GM12872 (cell line): Measurements from ENCODE around the gene MAGI1.

Experiments used
- TF ChIP-seq, protein P1 (sequence below): IDR thresholded peaks from 3 replicates; pipeline ENCODE4 v1.5.1; 2011; ENCODE audit warnings: low read depth, mild to moderate bottlenecking, low read length, moderate library complexity; ENCODE audit not compliant: insufficient read depth

MAGI1 gene

DNA sequence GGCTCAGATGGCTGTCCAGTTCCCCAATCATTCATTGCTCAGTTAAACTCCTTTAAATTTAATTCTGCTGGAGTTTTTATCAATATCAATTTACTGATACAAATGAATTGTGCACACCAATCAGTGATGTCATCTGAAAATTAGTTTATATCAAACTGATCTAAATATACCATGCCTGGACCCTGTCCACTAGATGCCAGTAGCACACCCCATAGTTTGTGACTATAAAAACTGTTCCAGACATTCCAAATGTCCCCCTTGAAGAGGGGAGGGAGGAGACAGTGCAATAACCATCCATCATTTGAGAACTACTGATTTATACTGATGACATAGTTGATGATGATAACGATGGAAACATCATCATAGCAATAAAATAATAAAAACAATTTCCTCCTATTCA, 232.1 kb downstream of the MAGI1 start:
- TF ChIP-seq, protein P1, sequence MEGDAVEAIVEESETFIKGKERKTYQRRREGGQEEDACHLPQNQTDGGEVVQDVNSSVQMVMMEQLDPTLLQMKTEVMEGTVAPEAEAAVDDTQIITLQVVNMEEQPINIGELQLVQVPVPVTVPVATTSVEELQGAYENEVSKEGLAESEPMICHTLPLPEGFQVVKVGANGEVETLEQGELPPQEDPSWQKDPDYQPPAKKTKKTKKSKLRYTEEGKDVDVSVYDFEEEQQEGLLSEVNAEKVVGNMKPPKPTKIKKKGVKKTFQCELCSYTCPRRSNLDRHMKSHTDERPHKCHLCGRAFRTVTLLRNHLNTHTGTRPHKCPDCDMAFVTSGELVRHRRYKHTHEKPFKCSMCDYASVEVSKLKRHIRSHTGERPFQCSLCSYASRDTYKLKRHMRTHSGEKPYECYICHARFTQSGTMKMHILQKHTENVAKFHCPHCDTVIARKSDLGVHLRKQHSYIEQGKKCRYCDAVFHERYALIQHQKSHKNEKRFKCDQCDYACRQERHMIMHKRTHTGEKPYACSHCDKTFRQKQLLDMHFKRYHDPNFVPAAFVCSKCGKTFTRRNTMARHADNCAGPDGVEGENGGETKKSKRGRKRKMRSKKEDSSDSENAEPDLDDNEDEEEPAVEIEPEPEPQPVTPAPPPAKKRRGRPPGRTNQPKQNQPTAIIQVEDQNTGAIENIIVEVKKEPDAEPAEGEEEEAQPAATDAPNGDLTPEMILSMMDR, result no peak

DNA sequence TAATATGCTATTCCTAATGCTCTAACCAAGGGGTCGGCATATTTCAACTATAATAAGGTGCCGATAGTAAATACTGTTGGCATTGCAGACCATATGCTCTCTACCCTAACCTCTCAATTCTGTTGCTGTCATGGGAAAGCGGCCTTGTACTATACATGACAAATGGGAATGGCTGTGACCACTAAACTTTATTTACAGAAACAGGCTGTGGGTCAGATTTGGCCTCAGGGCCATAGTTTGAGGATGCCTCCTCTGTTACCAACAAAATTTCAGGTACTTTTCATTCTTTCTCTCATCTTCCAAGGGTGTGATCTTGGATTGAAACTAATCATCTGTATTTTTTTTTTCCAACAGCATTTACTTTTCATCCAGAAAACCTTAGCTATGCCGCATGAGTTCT, 242.0 kb downstream of the MAGI1 start:
- TF ChIP-seq, protein P1, result no peak

GRCh38 chr3:65795166-65795565, 243.6 kb downstream of the MAGI1 start:
- TF ChIP-seq, protein P1, result no peak

DNA sequence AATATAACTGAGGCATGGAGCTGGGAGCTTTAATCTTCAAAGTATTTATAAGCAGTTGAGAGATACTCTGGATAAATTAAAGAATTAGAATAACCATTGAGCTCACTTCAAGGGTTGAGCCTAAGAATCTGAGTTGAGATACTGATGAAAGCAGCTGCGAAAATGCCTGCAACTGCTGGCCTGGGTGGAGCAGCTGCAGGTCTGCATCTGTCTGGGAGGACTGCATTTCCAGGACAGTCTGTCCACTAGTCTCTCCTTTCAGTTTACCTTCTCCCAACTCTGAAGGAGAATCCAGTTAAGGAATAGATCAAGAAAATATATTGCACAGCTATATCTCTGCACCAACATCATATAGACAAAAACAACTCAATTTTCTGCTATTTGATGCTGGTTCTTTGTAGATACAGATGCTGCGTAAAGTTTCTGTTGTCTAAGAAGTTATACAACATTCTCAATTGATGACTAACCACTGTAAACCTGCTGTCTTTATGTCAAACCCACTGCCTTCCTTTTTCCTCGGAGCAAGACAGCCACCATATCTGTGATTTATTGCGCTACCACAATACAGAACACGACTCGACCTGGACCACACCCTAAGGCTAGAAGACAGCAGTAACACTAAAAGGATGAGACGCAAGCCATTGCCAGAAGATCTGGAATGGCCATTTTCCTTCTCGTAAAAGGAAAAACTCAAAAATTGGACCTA, 245.1 kb downstream of the MAGI1 start:
- TF ChIP-seq, protein P1, result no peak

DNA sequence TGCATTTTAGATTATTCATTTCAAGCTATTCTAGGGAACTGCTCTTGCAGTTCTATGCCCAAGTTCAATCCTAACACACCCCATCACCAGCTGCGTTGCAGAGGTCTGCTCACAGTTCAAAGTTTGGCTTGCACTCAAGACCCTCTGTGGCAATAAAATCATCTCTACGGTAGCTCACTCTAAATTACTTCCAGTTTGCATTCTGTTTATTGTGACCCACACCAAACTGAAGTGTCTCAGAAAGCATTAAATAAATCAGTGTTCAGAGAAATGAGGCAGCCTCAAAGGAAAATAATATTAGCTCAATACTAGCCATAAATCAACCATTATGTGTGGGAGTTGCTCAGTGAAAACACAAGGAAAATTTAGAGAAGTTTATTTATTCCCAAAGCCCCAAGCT, 250.3 kb downstream of the MAGI1 start:
- TF ChIP-seq, protein P1, result no peak

DNA sequence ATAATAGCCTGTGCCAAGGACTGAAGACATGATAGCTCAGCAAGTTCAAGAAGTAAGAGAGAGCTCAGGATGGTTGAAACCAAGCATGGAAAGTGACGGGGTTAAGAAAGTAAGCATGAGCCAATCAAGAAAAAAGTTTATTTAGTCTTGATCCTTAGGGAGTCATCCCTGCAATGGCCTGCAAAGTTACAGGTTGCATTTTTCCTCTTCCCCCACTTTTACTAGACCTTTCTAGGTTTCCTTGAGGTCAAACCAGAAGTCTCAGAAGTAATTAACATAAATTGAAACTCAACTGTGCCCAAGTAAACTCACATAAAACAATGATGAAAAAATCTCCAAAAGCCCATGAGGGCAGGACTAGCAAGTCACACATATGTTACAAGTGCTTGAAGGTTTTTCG, 250.9 kb downstream of the MAGI1 start:
- TF ChIP-seq, protein P1, result no peak

DNA sequence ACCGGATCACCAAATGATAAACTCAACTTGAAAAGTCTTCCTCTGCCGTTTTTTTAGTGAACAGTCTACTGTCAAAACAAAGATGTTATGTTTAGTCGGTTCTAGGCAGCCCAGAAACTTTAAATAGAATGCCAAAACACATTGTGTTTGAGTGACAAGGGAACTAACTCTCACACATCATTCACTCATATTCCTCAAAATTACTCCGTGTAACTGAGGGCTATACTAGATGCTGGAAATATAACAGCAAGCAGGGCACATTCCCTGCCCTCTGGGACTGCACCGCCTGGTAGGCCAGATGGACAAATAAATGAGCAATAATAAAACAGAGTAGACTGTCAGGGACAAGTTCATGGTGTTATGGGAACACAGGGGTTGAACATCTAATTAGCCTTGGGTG, 251.4 kb downstream of the MAGI1 start:
- TF ChIP-seq, protein P1, result no peak
